Right lobe of liver (tissue), 4 donors: ENCODE measurements around the gene VENTX.

Experiments
- CTCF ChIP-seq, 4 donors: fragments of 200-600 bp in 3 of 4; fragments of 450-650 bp in 1 of 4; IDR thresholded peaks; one replicate each; pipeline versions ENCODE4 v1.5.1 to v1.8.0; 2016 to 2022; ENCODE audit warnings: antibody characterized with exemption in 4 of 4, mild to moderate bottlenecking in 2 of 4
- POLR2A ChIP-seq: fragments of 450-650 bp; IDR thresholded peaks from one replicate; pipeline ENCODE4 v1.6.1; 2017; ENCODE audit warnings: antibody characterized with exemption, mild to moderate bottlenecking
- donor health status: DM: no; HTN: no; CAD: no.
- donor health status: DM: no; HTN: no; CAD: no.
- donor health status: DM: no; HTN: yes; CAD: no.

- no peak for TF ChIP-seq CTCF (IDR thresholded peaks at IDR 0.05)
- TF ChIP-seq POLR2A = no peak
Observed at GRCh38 chr10:133214468-133215410, 22.9 kb upstream of the VENTX start.
